Measurements from ENCODE around the gene ALG8.
A peak's percentile ranks its signal among the peaks of the same experiment; 100 is the strongest.
"Not testable (repeated sequence)": the region's sequence is repeated elsewhere in the genome, so short reads cannot be mapped to it uniquely, and the experiment has no call there.

ALG8 gene

GRCh38 chr11:78100676-78101472 lies 38.6 kb downstream of the ALG8 start:
- FAIRE-seq: no peak
- no peak for DNase-seq (ENCODE audit: low spot score)

- FAIRE-seq (no peak), DNase-seq (ENCODE audit: low spot score) (no peak)
Measured at GRCh38 chr11:78100261-78100660, 39.2 kb downstream of the ALG8 start.

- DNase-seq (ENCODE audit: low spot score) (no peak), FAIRE-seq (no peak)
Measured at GRCh38 chr11:78099666-78100065, 39.8 kb downstream of the ALG8 start.

- FAIRE-seq (no peak), DNase-seq (ENCODE audit: low spot score) (no peak)
Measured at GRCh38 chr11:78097666-78098385, 41.6 kb downstream of the ALG8 start.

- FAIRE-seq: no peak
- DNase-seq (ENCODE audit: low spot score): no peak
Measured at GRCh38 chr11:78094250-78094649, 45.2 kb downstream of the ALG8 start.

- DNase-seq (ENCODE audit: low spot score); FAIRE-seq: not testable (repeated sequence)
Measured at GRCh38 chr11:78086521-78087074, 52.8 kb downstream of the ALG8 start.

GRCh38 chr11:78085972-78086371 lies 53.5 kb downstream of the ALG8 start:
- no peak for FAIRE-seq
- no peak for DNase-seq (ENCODE audit: low spot score)

GRCh38 chr11:78084506-78084905 lies 54.9 kb downstream of the ALG8 start:
- FAIRE-seq; DNase-seq (ENCODE audit: low spot score): not testable (repeated sequence)

GRCh38 chr11:78083021-78083420 lies 56.4 kb downstream of the ALG8 start:
- DNase-seq (ENCODE audit: low spot score) (no peak), FAIRE-seq (no peak)

GRCh38 chr11:78082146-78082545 lies 57.3 kb downstream of the ALG8 start:
- FAIRE-seq (no peak), DNase-seq (ENCODE audit: low spot score) (no peak)

- DNase-seq (ENCODE audit: low spot score) (no peak), FAIRE-seq (no peak)
Measured at GRCh38 chr11:78081583-78081982, 57.8 kb downstream of the ALG8 start.

- DNase-seq (ENCODE audit: low spot score) (peak; percentile 23), FAIRE-seq (no peak)
Measured at GRCh38 chr11:78080818-78081495, 58.5 kb downstream of the ALG8 start.

GRCh38 chr11:78080084-78080817 lies 59.2 kb downstream of the ALG8 start:
- no peak for DNase-seq (ENCODE audit: low spot score)
- no peak for FAIRE-seq

GRCh38 chr11:78079232-78080083 lies 60.0 kb downstream of the ALG8 start, which contains the start of gene NDUFC2:
Gene NDUFC2, minus strand, starts transcription at chr11:78079862. Its CDS starts 118 bp downstream, at chr11:78079744.
- FAIRE-seq: no peak

GRCh38 chr11:78078218-78079167 lies 60.9 kb downstream of the ALG8 start:
- FAIRE-seq: no peak
- DNase-seq (ENCODE audit: low spot score): no peak

More at GRCh38 chr11:78079232-78080083, 60.0 kb downstream of the ALG8 start, which contains the start of gene NDUFC2:
- DNase-seq (ENCODE audit: low spot score): peak; percentile 45

GRCh38 chr11:78077592-78077991 lies 61.8 kb downstream of the ALG8 start:
- DNase-seq (ENCODE audit: low spot score); FAIRE-seq: not testable (repeated sequence)

- no peak for DNase-seq (ENCODE audit: low spot score)
- no peak for FAIRE-seq
Measured at GRCh38 chr11:78076733-78077403, 62.6 kb downstream of the ALG8 start.

- FAIRE-seq: no peak
- no peak for DNase-seq (ENCODE audit: low spot score)
Measured at GRCh38 chr11:78074756-78075155, 64.7 kb downstream of the ALG8 start.
